HepG2 (cell line): Measurements from ENCODE around the gene CFAP100. TPM values are rescaled to one million over a fixed set of nuclear protein-coding genes. Genes with fewer than 3 reads are reported as not detected.

Experiments
- FLYWCH1 ChIP-seq: sonication (generic); formaldehyde crosslinking; IDR thresholded peaks from 2 replicates; pipeline ENCODE4 v1.8.1; 2023; ENCODE audit warnings: mild to moderate bottlenecking, missing genetic modification reagents
- FOXJ3 ChIP-seq: sonication (generic); formaldehyde crosslinking; IDR thresholded peaks from 2 replicates; pipeline ENCODE4 v1.4.0; 2020; ENCODE audit warnings: missing genetic modification reagents, mild to moderate bottlenecking, borderline replicate concordance
- HNF4A ChIP-seq: sonication (generic); formaldehyde crosslinking; IDR thresholded peaks from 2 replicates; pipeline ENCODE4 v1.4.0; 2020; ENCODE audit warnings: missing genetic modification reagents
- IKZF1 ChIP-seq: fragments of 450-650 bp; IDR thresholded peaks from 2 replicates; pipeline ENCODE4 v1.7.1; 2016
- KAT8 ChIP-seq: IDR thresholded peaks from 2 replicates; pipeline ENCODE4 v1.6.1; 2016; ENCODE audit warnings: missing genetic modification reagents, missing compliant biosample characterization
- KDM5B ChIP-seq: sonication (generic); formaldehyde crosslinking; IDR thresholded peaks from 2 replicates; pipeline ENCODE4 v1.4.0; 2020; ENCODE audit warnings: missing genetic modification reagents, mild to moderate bottlenecking, borderline replicate concordance
- KLF12 ChIP-seq: sonication (generic); formaldehyde crosslinking; IDR thresholded peaks from 2 replicates; pipeline ENCODE4 v1.4.0; 2020; ENCODE audit warnings: missing genetic modification reagents, borderline replicate concordance
- KLF16 ChIP-seq, 2 experiments: sonication (generic) in 1 of 2; formaldehyde crosslinking in 1 of 2; IDR thresholded peaks; 2 replicates each; pipeline versions ENCODE4 v1.6.1 to v1.8.0; 2016 to 2023; ENCODE audit warnings: missing genetic modification reagents in 2 of 2, missing compliant biosample characterization in 1 of 2
- NFIC ChIP-seq: IDR thresholded peaks from 2 replicates; pipeline ENCODE4 v1.6.1; 2012; ENCODE audit warnings: mild to moderate bottlenecking, low read length, inconsistent platforms
- SAP130 ChIP-seq: IDR thresholded peaks from 2 replicates; pipeline ENCODE4 v1.6.1; 2016; ENCODE audit warnings: low read depth
- SOX5 ChIP-seq: IDR thresholded peaks from 2 replicates; pipeline ENCODE4 v1.6.1; 2016; ENCODE audit warnings: borderline replicate concordance
- TOE1 ChIP-seq: sonication (generic); formaldehyde crosslinking; IDR thresholded peaks from 2 replicates; pipeline ENCODE4 v1.4.0; 2020; ENCODE audit warnings: mild to moderate bottlenecking, missing genetic modification reagents
- ZBTB14 ChIP-seq: sonication (generic); formaldehyde crosslinking; IDR thresholded peaks from 2 replicates; pipeline ENCODE4 v1.4.0; 2020; ENCODE audit warnings: missing genetic modification reagents
- ZC3H4 ChIP-seq: sonication (generic); formaldehyde crosslinking; IDR thresholded peaks from 2 replicates; pipeline ENCODE4 v1.4.0; 2020; ENCODE audit warnings: missing genetic modification reagents, borderline replicate concordance
- ZNF383 ChIP-seq: sonication (generic); formaldehyde crosslinking; IDR thresholded peaks from 2 replicates; pipeline ENCODE4 v1.4.0; 2020; ENCODE audit warnings: missing genetic modification reagents, mild to moderate bottlenecking, borderline replicate concordance
- ZNF570 ChIP-seq: sonication (generic); formaldehyde crosslinking; IDR thresholded peaks from 2 replicates; pipeline ENCODE4 v1.4.0; 2020; ENCODE audit warnings: mild to moderate bottlenecking, missing genetic modification reagents, borderline replicate concordance
- ZNF639 ChIP-seq: conservative IDR thresholded peaks from 2 replicates; pipeline ENCODE4 v1.6.1; 2018; ENCODE audit warnings: missing genetic modification reagents
- polyA plus RNA-seq, 8 experiments: library from polyadenylated mRNA; depleted of rRNA in 3 of 8; stranded (reverse) in 7 of 8; unstranded in 1 of 8; fragments of >200 nt; fragmentation: Illumina TruSeq in 4 of 8; extraction: Trizol in 4 of 8; gene quantifications; 2 replicates each; pipeline versions ENCODE4 v1.2.1 to v1.2.3, GENCODE V29; 2011 to 2016; ENCODE audit warnings: low read depth in 4 of 8, missing spikeins in 1 of 8, mixed read lengths in 1 of 8; ENCODE audit not compliant: insufficient read depth in 1 of 8
- total RNA-seq, 5 experiments: library from RNA; depleted of rRNA; stranded (reverse); fragments of >200 nt; fragmentation: Illumina TruSeq; extraction: Trizol; gene quantifications; 2 replicates each; pipeline ENCODE4 v1.2.3, GENCODE V29; 2016; ENCODE audit warnings: low read depth in 1 of 5
- TF ChIP-seq, protein P1 (sequence below): sonication (generic); formaldehyde crosslinking; IDR thresholded peaks from 2 replicates; pipeline ENCODE4 v1.4.0; 2020; ENCODE audit warnings: missing genetic modification reagents
- TF ChIP-seq, protein P2 (sequence below): sonication (generic); formaldehyde crosslinking; IDR thresholded peaks from 2 replicates; pipeline ENCODE4 v1.8.1; 2023; ENCODE audit warnings: mild to moderate bottlenecking, moderate library complexity, missing genetic modification reagents
- TF ChIP-seq, protein P3 (sequence below), 2 experiments: sonication (generic) in 1 of 2; formaldehyde crosslinking in 1 of 2; IDR thresholded peaks; 2 replicates each; pipeline versions ENCODE4 v1.4.0 to v1.6.1; 2018 to 2020; ENCODE audit warnings: missing genetic modification reagents in 2 of 2, borderline replicate concordance in 1 of 2, low read depth in 1 of 2, mild to moderate bottlenecking in 1 of 2, missing biosample characterization in 1 of 2

Gene CFAP100
- total and polyA plus RNA-seq, 2 of the 13 experiments (the other 11 are each of a cell fraction or from before 2014, with no cell fraction given): 0.32 TPM; not detected in 1

DNA sequence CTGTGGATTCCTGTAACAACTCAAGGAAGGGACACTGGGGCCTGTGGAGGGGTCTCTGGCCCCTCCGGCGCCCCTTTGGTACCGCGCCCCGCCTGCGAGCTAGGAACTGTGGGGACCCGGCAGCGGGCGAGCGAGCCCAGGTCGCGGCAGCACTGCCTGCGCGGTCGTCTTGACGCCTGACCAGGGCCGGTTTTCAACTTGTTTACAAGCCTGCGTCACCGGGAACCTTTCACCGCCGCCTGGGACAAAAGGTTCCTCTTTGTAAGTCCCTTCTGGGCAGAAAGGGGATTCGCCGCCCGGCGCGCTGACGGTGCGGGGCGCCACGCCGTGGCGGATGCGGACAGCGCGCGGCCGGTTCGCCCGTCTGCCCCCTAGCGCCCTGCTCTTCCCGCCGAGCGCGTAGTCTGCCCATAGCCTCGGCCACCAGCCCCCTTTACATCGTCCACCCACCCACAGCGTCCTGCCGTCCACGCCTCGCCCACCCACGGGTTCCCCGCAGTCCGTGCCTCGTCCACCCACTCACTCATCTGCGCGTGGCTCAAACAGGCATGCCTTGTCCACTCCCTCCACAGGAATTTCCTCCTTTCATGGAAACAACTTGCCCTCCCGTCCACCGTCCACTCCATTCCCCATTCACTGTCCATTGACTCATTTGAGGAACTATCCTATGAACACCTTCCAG lies 5.5 kb upstream of the CFAP100 start (continued):
- TF ChIP-seq TOE1 (CRISPR knock-in tag) (0 out of 2 replicates have a peak, but pooled peaks have one; percentile 83), IKZF1 (no peak), FOXJ3 (CRISPR knock-in tag) (peak; percentile 81), SOX5 (peak; percentile 73; the same call in 1 of the 2 replicates), KDM5B (CRISPR knock-in tag) (peak; percentile 88), ZC3H4 (CRISPR knock-in tag) (no peak), FLYWCH1 (no peak; the same call in 1 of the 2 replicates), KAT8 (peak; percentile 64), SAP130 (peak; percentile 71), ZBTB14 (CRISPR knock-in tag) (peak; percentile 49; the same call in 1 of the 2 replicates), HNF4A (CRISPR knock-in tag) (peak; percentile 16; the same call in 1 of the 2 replicates), ZNF570 (CRISPR knock-in tag) (no peak), KLF12 (CRISPR knock-in tag) (no peak), ZNF383 (peak; percentile 76; the same call in 1 of the 2 replicates), KLF16 (CRISPR knock-in tag; IDR thresholded peaks at IDR 0.05) (peak in 1 of 2 experiments; percentile 71; a peak in 1 of 4 replicates), ZNF639 (CRISPR knock-in tag) (no peak; the same call in 1 of the 2 replicates), NFIC (no peak)
- TF ChIP-seq, protein P1, sequence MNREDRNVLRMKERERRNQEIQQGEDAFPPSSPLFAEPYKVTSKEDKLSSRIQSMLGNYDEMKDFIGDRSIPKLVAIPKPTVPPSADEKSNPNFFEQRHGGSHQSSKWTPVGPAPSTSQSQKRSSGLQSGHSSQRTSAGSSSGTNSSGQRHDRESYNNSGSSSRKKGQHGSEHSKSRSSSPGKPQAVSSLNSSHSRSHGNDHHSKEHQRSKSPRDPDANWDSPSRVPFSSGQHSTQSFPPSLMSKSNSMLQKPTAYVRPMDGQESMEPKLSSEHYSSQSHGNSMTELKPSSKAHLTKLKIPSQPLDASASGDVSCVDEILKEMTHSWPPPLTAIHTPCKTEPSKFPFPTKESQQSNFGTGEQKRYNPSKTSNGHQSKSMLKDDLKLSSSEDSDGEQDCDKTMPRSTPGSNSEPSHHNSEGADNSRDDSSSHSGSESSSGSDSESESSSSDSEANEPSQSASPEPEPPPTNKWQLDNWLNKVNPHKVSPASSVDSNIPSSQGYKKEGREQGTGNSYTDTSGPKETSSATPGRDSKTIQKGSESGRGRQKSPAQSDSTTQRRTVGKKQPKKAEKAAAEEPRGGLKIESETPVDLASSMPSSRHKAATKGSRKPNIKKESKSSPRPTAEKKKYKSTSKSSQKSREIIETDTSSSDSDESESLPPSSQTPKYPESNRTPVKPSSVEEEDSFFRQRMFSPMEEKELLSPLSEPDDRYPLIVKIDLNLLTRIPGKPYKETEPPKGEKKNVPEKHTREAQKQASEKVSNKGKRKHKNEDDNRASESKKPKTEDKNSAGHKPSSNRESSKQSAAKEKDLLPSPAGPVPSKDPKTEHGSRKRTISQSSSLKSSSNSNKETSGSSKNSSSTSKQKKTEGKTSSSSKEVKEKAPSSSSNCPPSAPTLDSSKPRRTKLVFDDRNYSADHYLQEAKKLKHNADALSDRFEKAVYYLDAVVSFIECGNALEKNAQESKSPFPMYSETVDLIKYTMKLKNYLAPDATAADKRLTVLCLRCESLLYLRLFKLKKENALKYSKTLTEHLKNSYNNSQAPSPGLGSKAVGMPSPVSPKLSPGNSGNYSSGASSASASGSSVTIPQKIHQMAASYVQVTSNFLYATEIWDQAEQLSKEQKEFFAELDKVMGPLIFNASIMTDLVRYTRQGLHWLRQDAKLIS (CRISPR knock-in tag): no peak
- TF ChIP-seq, protein P2, sequence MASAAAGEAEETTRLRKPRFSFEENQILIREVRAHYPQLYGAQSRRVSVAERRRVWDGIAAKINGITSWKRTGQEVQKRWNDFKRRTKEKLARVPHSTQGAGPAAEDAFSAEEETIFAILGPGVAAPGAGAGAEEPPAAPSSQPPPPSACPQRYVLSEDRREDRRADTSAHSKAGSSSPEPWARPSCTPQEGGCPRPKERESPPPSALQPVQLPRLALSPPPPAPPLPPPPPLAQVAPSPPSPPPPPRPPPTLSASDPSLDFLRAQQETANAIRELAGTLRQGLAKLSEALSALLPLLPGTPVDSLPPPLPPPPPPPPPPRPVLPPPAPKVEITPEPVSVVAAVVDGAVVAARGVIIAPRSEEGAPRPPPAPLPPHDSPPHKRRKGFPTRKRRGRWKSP: peak; percentile 78; the same call in 1 of the 2 replicates
- TF ChIP-seq, protein P3, sequence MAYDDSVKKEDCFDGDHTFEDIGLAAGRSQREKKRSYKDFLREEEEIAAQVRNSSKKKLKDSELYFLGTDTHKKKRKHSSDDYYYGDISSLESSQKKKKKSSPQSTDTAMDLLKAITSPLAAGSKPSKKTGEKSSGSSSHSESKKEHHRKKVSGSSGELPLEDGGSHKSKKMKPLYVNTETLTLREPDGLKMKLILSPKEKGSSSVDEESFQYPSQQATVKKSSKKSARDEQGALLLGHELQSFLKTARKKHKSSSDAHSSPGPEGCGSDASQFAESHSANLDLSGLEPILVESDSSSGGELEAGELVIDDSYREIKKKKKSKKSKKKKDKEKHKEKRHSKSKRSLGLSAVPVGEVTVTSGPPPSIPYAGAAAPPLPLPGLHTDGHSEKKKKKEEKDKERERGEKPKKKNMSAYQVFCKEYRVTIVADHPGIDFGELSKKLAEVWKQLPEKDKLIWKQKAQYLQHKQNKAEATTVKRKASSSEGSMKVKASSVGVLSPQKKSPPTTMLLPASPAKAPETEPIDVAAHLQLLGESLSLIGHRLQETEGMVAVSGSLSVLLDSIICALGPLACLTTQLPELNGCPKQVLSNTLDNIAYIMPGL (CRISPR knock-in tag; IDR thresholded peaks at IDR 0.05; ENCODE audit: borderline replicate concordance in 1 of 2, low read depth in 1 of 2): peak; percentile 96 to 97
